KBM-7 (cell line): ENCODE measurements around the gene SMCO3.

Experiments
- DNase-seq: peaks from one replicate; pipeline ENCODE4 v3.0.0-alpha.2; 2015
- in situ Hi-C: fragments of 300-500 bp; cut with MboI; formaldehyde crosslinking; loops from 2 replicates; pipeline ENCODE4 v1.14.3; 2020; ENCODE audit warnings: low sequenced_read_pairs, low pct_unique_long_range_greater_than_20kb, mixed read lengths

Gene SMCO3

GRCh38 chr12:14833952-14834351 lies 20.0 kb upstream of the SMCO3 start:
- DNase-seq: no peak
- in situ Hi-C loops: no loop called here

GRCh38 chr12:14833336-14833735 lies 19.4 kb upstream of the SMCO3 start:
- no peak for DNase-seq
- in situ Hi-C loops: no loop called here

GRCh38 chr12:14828892-14829291 lies 14.9 kb upstream of the SMCO3 start:
- no peak for DNase-seq
- in situ Hi-C loops: no loop called here

- DNase-seq: no peak
- in situ Hi-C loops: no loop called here
These were observed 13.1 kb upstream of the SMCO3 start for GRCh38 chr12:14827043-14827442.

GRCh38 chr12:14826491-14826890 lies 12.5 kb upstream of the SMCO3 start:
- in situ Hi-C loops: no loop called here
- DNase-seq: no peak

- DNase-seq: no peak
- in situ Hi-C loops: no loop called here
These were observed 11.3 kb upstream of the SMCO3 start for GRCh38 chr12:14825256-14825655.

- in situ Hi-C loops: no loop called here
- no peak for DNase-seq
These were observed 10.1 kb upstream of the SMCO3 start for GRCh38 chr12:14824012-14824634.

- in situ Hi-C loops: no loop called here
- no peak for DNase-seq
These were observed 2.5 kb downstream of the SMCO3 start for GRCh38 chr12:14811486-14811885.

- in situ Hi-C loops: no loop called here
- DNase-seq: peak; percentile 13
These were observed 3.0 kb downstream of the SMCO3 start for GRCh38 chr12:14810953-14811483.

GRCh38 chr12:14810167-14810952 lies 3.6 kb downstream of the SMCO3 start:
- no peak for DNase-seq
- in situ Hi-C loops: no loop called here

GRCh38 chr12:14803830-14804160 lies 10.2 kb downstream of the SMCO3 start:
- in situ Hi-C loops: no loop called here
- no peak for DNase-seq

GRCh38 chr12:14803011-14803829 lies 10.8 kb downstream of the SMCO3 start, which contains the start of the genes C12orf60 and WBP11:
Gene C12orf60 (plus strand): TSS chr12:14803670. CDS start chr12:14822936, 19,266 bp downstream.
Gene WBP11 (minus strand): TSS chr12:14803478. CDS start chr12:14801383, 2,095 bp downstream.
- in situ Hi-C loops: no loop called here
- DNase-seq: peak; percentile 98

- in situ Hi-C loops: no loop called here
- DNase-seq: no peak
These were observed 11.3 kb downstream of the SMCO3 start for GRCh38 chr12:14802721-14803010.

GRCh38 chr12:14802247-14802646 lies 11.7 kb downstream of the SMCO3 start:
- peak; percentile 13 for DNase-seq
- in situ Hi-C loops: no loop called here

GRCh38 chr12:14795028-14795448 lies 18.9 kb downstream of the SMCO3 start:
- in situ Hi-C loops: no loop called here
- DNase-seq: no peak

- no peak for DNase-seq
- in situ Hi-C loops: no loop called here
These were observed 28.4 kb downstream of the SMCO3 start for GRCh38 chr12:14785568-14785967.

GRCh38 chr12:14784471-14784870 lies 29.5 kb downstream of the SMCO3 start:
- in situ Hi-C loops: no loop called here
- no peak for DNase-seq

- no peak for DNase-seq
- in situ Hi-C loops: no loop called here
These were observed 31.2 kb downstream of the SMCO3 start for GRCh38 chr12:14782756-14783155.

- in situ Hi-C loops: no loop called here
- DNase-seq: no peak
These were observed 32.4 kb downstream of the SMCO3 start for GRCh38 chr12:14781563-14781962.

- DNase-seq: no peak
- in situ Hi-C loops: no loop called here
These were observed 33.1 kb downstream of the SMCO3 start for GRCh38 chr12:14780859-14781258.
